Measurements from ENCODE around the gene FBLN5.

The FBLN5 gene

DNA sequence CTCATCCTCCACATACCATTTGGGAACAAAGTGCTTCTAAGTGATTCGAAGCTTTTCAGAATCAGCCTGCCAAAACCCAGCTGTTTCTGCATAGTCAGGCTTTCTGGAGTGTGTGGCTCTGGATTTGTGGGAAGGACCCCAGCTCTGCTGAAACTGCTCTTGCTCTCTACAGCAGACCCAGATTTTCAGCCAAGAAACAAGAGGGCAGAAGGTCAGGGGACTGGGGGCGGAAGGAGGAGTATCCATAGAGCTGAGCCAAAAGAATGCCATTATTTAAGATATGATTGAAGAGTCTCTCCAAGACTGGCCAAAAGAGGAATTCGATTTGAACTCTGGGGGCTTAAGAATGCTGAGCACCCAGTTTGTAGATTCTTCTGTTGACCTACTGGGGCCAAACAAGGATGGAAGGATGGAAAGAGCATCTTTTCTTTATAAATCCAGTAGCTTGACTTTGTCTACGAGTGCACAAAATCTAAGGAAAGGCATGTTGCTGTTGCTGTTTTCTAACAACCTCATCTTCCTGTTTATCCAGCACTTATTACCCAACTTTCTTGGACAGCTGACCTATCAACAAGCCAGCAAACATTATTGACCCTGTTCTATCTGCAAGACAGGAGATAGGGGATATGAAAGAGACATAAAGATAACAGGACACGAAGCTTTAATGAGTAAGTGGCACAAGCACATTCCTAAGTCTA lies 29.2 kb downstream of the FBLN5 start:
- Histone ChIP-seq H3K9me3 (no peaks in the 10 kb centered on the region), H3K36me3 (no peaks in the 10 kb centered on the region), H3K27ac (no peak overlapping the region), H3K4me1 (ENCODE audit: control insufficient read depth in 1 of 2, insufficient read depth in 1 of 2, low read depth in 1 of 2, low read length in 1 of 2) (no peaks in the 10 kb centered on the region), H3K27me3 (no peaks in the 10 kb centered on the region), H3K4me3 (ENCODE audit: low read depth in 1 of 2, low read length in 1 of 2) (no peak overlapping the region)
- TF ChIP-seq, protein P1, sequence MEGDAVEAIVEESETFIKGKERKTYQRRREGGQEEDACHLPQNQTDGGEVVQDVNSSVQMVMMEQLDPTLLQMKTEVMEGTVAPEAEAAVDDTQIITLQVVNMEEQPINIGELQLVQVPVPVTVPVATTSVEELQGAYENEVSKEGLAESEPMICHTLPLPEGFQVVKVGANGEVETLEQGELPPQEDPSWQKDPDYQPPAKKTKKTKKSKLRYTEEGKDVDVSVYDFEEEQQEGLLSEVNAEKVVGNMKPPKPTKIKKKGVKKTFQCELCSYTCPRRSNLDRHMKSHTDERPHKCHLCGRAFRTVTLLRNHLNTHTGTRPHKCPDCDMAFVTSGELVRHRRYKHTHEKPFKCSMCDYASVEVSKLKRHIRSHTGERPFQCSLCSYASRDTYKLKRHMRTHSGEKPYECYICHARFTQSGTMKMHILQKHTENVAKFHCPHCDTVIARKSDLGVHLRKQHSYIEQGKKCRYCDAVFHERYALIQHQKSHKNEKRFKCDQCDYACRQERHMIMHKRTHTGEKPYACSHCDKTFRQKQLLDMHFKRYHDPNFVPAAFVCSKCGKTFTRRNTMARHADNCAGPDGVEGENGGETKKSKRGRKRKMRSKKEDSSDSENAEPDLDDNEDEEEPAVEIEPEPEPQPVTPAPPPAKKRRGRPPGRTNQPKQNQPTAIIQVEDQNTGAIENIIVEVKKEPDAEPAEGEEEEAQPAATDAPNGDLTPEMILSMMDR (IDR thresholded peaks at IDR 0.05), result no peak

DNA sequence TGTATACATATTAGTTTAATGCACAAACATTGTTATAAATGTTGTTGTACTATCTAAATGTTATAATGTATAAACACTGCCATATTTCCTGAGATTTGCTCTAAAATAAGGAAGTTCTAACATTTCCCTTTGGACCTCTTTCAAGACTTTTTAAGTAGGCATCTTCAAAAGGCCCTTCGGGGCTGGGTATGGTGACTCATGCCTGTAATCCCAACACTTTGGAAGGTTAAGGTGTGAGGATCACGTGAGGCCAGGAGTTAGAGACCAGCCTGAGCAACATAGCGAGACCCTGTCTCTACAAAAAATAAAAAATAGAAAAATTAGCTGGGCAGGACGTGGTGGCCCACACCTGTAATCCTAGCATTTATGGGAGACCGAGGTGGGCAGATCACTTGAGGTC lies 35.5 kb downstream of the FBLN5 start:
- no peak overlapping the region for H3K27ac ChIP-seq
- H3K27me3 ChIP-seq, result no peaks in the 10 kb centered on the region
- no peak overlapping the region for H3K4me3 ChIP-seq (ENCODE audit: low read depth in 1 of 2, low read length in 1 of 2)
- H3K9me3 ChIP-seq, result no peaks in the 10 kb centered on the region
- TF ChIP-seq, protein P1 (IDR thresholded peaks at IDR 0.05), result no peak
- no peaks in the 10 kb centered on the region for H3K4me1 ChIP-seq (ENCODE audit: control insufficient read depth in 1 of 2, insufficient read depth in 1 of 2, low read depth in 1 of 2, low read length in 1 of 2)
- H3K36me3 ChIP-seq, result no peaks in the 10 kb centered on the region

DNA sequence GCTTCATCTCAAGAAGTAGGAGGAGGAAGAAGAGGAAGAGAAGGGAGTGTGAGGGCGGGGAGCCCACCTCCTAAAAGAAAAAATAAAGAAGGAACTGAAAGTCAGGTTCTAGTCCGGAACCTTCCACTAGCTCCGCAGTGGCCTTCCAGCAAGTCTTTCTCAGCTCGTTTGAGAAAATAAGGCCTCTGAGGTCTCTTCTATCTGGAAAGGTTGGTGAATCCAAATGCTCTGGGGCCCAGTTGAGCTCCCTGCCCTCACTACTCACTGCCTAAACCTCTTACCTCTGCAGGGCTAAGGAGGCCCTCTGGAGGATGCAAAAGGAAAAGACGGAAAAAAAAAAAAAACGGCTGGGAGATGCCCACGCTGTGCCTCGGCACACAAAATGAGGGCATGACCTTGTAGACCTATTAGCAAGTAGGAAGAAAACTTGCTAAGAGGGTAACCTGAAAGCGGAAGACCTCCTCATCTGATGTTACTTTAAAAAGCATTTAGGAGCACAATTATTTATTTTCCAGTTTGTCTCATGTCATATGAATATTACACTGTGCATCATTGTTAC lies 35.9 kb downstream of the FBLN5 start:
- Histone ChIP-seq H3K27me3 (no peaks in the 10 kb centered on the region), H3K4me1 (ENCODE audit: control insufficient read depth in 1 of 2, insufficient read depth in 1 of 2, low read depth in 1 of 2, low read length in 1 of 2) (no peaks in the 10 kb centered on the region), H3K36me3 (no peaks in the 10 kb centered on the region), H3K27ac (no peak overlapping the region), H3K4me3 (ENCODE audit: low read depth in 1 of 2, low read length in 1 of 2) (peak overlapping the region in 1 of 2 experiments; percentile 14), H3K9me3 (no peaks in the 10 kb centered on the region)
- TF ChIP-seq, protein P1 (IDR thresholded peaks at IDR 0.05), result no peak

DNA sequence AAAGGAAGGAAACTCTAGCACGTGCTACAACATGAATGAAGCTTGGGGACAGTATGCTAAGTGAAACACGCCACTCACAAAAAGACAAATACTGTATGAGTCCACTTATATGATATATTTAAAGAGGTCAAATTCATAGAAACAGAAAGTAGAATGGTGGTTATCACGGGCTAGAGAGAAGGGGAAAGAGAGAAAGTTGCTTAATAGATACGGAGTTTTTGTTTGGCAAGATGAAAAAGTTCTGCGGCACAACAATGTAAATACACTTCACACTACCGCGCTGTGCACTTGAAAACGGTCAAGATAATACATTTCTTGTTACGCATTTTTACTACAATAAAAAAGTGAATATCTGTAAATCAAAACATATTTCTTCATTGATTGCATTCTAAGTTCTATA lies 37.3 kb downstream of the FBLN5 start:
- no peaks in the 10 kb centered on the region for H3K9me3 ChIP-seq
- TF ChIP-seq, protein P1 (IDR thresholded peaks at IDR 0.05), result no peak
- H3K36me3 ChIP-seq, result no peaks in the 10 kb centered on the region
- H3K4me1 ChIP-seq (ENCODE audit: control insufficient read depth in 1 of 2, insufficient read depth in 1 of 2, low read depth in 1 of 2, low read length in 1 of 2), result no peaks in the 10 kb centered on the region
- H3K4me3 ChIP-seq (ENCODE audit: low read depth in 1 of 2, low read length in 1 of 2), result no peak overlapping the region
- no peaks in the 10 kb centered on the region for H3K27me3 ChIP-seq
- H3K27ac ChIP-seq, result no peak overlapping the region

DNA sequence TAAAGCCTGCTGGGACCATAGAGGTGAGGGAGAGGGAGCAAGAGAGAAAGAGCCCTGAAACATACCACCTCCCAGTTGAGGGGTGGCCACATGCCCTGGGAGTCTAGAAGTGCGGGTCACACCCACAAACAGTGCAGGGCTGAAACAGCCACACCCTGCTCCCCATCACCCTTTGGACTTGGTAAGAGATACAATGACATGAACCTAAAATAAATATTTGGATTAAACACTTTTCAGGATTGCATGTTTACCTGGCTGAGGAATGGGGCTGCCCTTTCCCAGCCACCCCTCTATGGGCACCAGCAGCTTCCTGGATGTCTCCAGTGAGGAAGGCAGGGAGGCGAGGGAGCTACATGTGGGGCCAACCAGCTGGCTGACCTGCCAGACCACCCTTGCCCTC lies 41.1 kb downstream of the FBLN5 start:
- H3K4me1 ChIP-seq (ENCODE audit: control insufficient read depth in 1 of 2, insufficient read depth in 1 of 2, low read depth in 1 of 2, low read length in 1 of 2), result no peaks in the 10 kb centered on the region
- H3K9me3 ChIP-seq, result no peaks in the 10 kb centered on the region
- TF ChIP-seq, protein P1 (IDR thresholded peaks at IDR 0.05), result no peak
- H3K27ac ChIP-seq, result no peak overlapping the region
- H3K4me3 ChIP-seq (ENCODE audit: low read depth in 1 of 2, low read length in 1 of 2), result no peak overlapping the region
- no peaks in the 10 kb centered on the region for H3K36me3 ChIP-seq
- no peaks in the 10 kb centered on the region for H3K27me3 ChIP-seq

Data from neutrophil (primary cell).